Spleen (tissue), 11 donors: ENCODE results near the gene DISC1. TPM values are rescaled to one million over a fixed set of nuclear protein-coding genes. Genes with fewer than 3 reads are reported as not detected.

Experiments used
- DNase-seq: peaks from one replicate; pipeline ENCODE4 v3.0.0-alpha.2; 2020
- H3K27ac ChIP-seq, 8 donors: fragments of 200-600 bp; sonication (generic) in 7 of 8; 1 replicate in 4 of 8; 2 replicates in 4 of 8; pipeline versions ENCODE4 v1.5.0 to v1.8.0; 2016 to 2021; ENCODE audit warnings: inconsistent platforms in 4 of 8, mild to moderate bottlenecking in 4 of 8, moderate library complexity in 1 of 8
- H3K27me3 ChIP-seq, 7 donors: fragments of 200-600 bp; sonication (generic) in 6 of 7; replicated peaks in 1 of 7; 1 replicate in 4 of 7; 2 replicates in 3 of 7; pipeline versions ENCODE4 v1.5.0 to v1.8.0; 2016 to 2021; ENCODE audit warnings: inconsistent platforms in 3 of 7, mild to moderate bottlenecking in 1 of 7
- H3K36me3 ChIP-seq, 6 donors: fragments of 200-600 bp; sonication (generic) in 5 of 6; 1 replicate in 4 of 6; 2 replicates in 2 of 6; pipeline versions ENCODE4 v1.5.0 to v1.8.0; 2016 to 2021; ENCODE audit warnings: inconsistent platforms in 2 of 6
- H3K4me1 ChIP-seq, 6 donors: fragments of 200-600 bp; sonication (generic) in 5 of 6; 1 replicate in 3 of 6; 2 replicates in 3 of 6; pipeline versions ENCODE4 v1.5.0 to v1.8.0; 2016 to 2021; ENCODE audit warnings: inconsistent platforms in 3 of 6
- H3K4me3 ChIP-seq, 8 donors: fragments of 200-600 bp; sonication (generic) in 7 of 8; 1 replicate in 4 of 8; 2 replicates in 4 of 8; pipeline versions ENCODE4 v1.5.0 to v1.8.0; 2016 to 2021; ENCODE audit warnings: inconsistent platforms in 4 of 8, mild to moderate bottlenecking in 4 of 8, moderate library complexity in 2 of 8
- H3K9me3 ChIP-seq, 8 donors: fragments of 200-600 bp; sonication (generic) in 7 of 8; 1 replicate in 4 of 8; 2 replicates in 4 of 8; pipeline versions ENCODE4 v1.5.0 to v1.8.0; 2016 to 2021; ENCODE audit warnings: inconsistent platforms in 4 of 8
- CTCF ChIP-seq, 11 experiments: fragments of 200-600 bp in 7 of 11; fragments of 450-650 bp in 4 of 11; sonication (generic) in 4 of 11; IDR thresholded peaks in 8 of 11; conservative IDR thresholded peaks in 3 of 11; 1 replicate in 7 of 11; 2 replicates in 4 of 11; pipeline versions ENCODE4 v1.4.0 to v1.8.0; 2016 to 2021; ENCODE audit warnings: antibody characterized with exemption in 11 of 11, inconsistent platforms in 4 of 11, mild to moderate bottlenecking in 1 of 11
- POLR2A ChIP-seq, 3 donors: fragments of 450-650 bp; IDR thresholded peaks; one replicate each; pipeline ENCODE4 v1.5.1; 2017; ENCODE audit warnings: antibody characterized with exemption in 3 of 3, mild to moderate bottlenecking in 1 of 3
- POLR2AphosphoS5 ChIP-seq, 3 donors: sonication (generic); formaldehyde crosslinking; IDR thresholded peaks; one replicate each; pipeline ENCODE4 v1.5.1; 2017; ENCODE audit warnings: antibody characterized with exemption in 3 of 3
- WGBS, 5 donors: extraction: QIAGEN DNeasy Blood & Tissue Kit in 3 of 5; methylation state at CpG; one replicate each; pipeline versions ENCODE4 v1.1.5 to v1.1.7; 2013 to 2018; 5-methylcytosine and 5-hydroxymethylcytosine counted together
- intact Hi-C: fragments of 100-400 bp; cut with DNase I; formaldehyde crosslinking; loops from one replicate; pipeline ENCODE4 v1.15.0; 2023; ENCODE audit warnings: low total_unique reads
- polyA plus RNA-seq, 3 donors: library from polyadenylated mRNA; stranded (reverse); fragments of 200-250 nt; gene quantifications; one replicate each; pipeline ENCODE4 v1.2.1, GENCODE V29; 2013
- total RNA-seq, 7 donors: library from RNA; depleted of rRNA in 3 of 7; stranded (reverse); fragments of >200 nt in 3 of 7; fragmentation: NEBNext Ultra II Directional in 4 of 7; extraction: Animal tissue kit (Norgen Biotek cat#: 25700) in 4 of 7; gene quantifications; one replicate each; pipeline versions ENCODE4 v1.1.0 to v1.2.1, GENCODE V29; 2016 to 2021
- donor health status: healthy with polysubstance abuse.
- donor health status: DM: no; HTN: no; CAD: no; lungs with moderate emphysema.
- donor health status: DM: no; HTN: no; CAD: no.
- donor health status: Bipolar disorder and iron deficiency.
- donor health status: healthy.
- donor health status: DM: no; HTN: no; CAD: no.
- donor health status: DM: yes; HTN: yes; CAD: no.

DISC1 gene
- total and polyA plus RNA-seq, 10 donors = 0.89 to 36.4 (median 24.2) TPM

GRCh38 chr1:231867607-231868006 lies 241.0 kb downstream of the DISC1 start:
- TF ChIP-seq POLR2AphosphoS5 (IDR thresholded peaks at IDR 0.05) (no peak), POLR2A (IDR thresholded peaks at IDR 0.05) (no peak), CTCF (IDR thresholded peaks at IDR 0.05 in 8 of 11, conservative IDR thresholded peaks at IDR 0.05 in 3 of 11) (no peak)
- Histone ChIP-seq H3K4me3 (no peak overlapping the region), H3K4me1 (peaks cover 0 to 41% (median 15%) of the 10 kb centered on the region in 6 donors), H3K9me3 (no peaks in the 10 kb centered on the region), H3K27ac (no peak overlapping the region), H3K36me3 (peaks cover 0 to 4% (median 0%) of the 10 kb centered on the region in 6 donors), H3K27me3 (no peaks in the 10 kb centered on the region)
- intact Hi-C loops = no loop called here
- 43 to 73% (median 50%) methylated on average over 2 of the region's 2 CpGs for WGBS, 5 donors
- no peak for DNase-seq

- 42 to 56% (median 53%) methylated on average over 2 of the region's 2 CpGs for WGBS, 5 donors
- Histone ChIP-seq H3K27ac (no peak overlapping the region), H3K36me3 (peaks cover 0 to 10% (median 0%) of the 10 kb centered on the region in 6 donors), H3K4me1 (peaks cover 0 to 42% (median 15%) of the 10 kb centered on the region in 6 donors), H3K27me3 (no peaks in the 10 kb centered on the region), H3K9me3 (no peaks in the 10 kb centered on the region), H3K4me3 (no peak overlapping the region)
- no peak for TF ChIP-seq POLR2A (IDR thresholded peaks at IDR 0.05)
- no peak for TF ChIP-seq CTCF (IDR thresholded peaks at IDR 0.05 in 8 of 11, conservative IDR thresholded peaks at IDR 0.05 in 3 of 11)
- TF ChIP-seq POLR2AphosphoS5 (IDR thresholded peaks at IDR 0.05) = no peak
- no peak for DNase-seq
- intact Hi-C loops = no loop called here
Observed at GRCh38 chr1:231869364-231869763, 242.8 kb downstream of the DISC1 start.

GRCh38 chr1:231871471-231871870 lies 244.9 kb downstream of the DISC1 start:
- Histone ChIP-seq H3K4me1 (peaks cover 0 to 32% (median 12%) of the 10 kb centered on the region in 6 donors), H3K4me3 (no peak overlapping the region), H3K9me3 (peaks cover 0 to 14% (median 9%) of the 10 kb centered on the region in 8 donors), H3K36me3 (peaks cover 0 to 26% (median 0%) of the 10 kb centered on the region in 6 donors), H3K27ac (no peak overlapping the region), H3K27me3 (no peaks in the 10 kb centered on the region)
- TF ChIP-seq CTCF (IDR thresholded peaks at IDR 0.05 in 8 of 11, conservative IDR thresholded peaks at IDR 0.05 in 3 of 11) (no peak), POLR2A (IDR thresholded peaks at IDR 0.05) (no peak), POLR2AphosphoS5 (IDR thresholded peaks at IDR 0.05) (no peak)
- intact Hi-C loops = no loop called here
- DNase-seq = no peak
- WGBS, 5 donors = 88 to 90% (median 90%) methylated on average over 6 of the region's 6 CpGs

- intact Hi-C loops = no loop called here
- H3K9me3 ChIP-seq = peaks cover 0 to 15% (median 9%) of the 10 kb centered on the region in 8 donors
- H3K36me3 ChIP-seq = peaks cover 0 to 26% (median 0%) of the 10 kb centered on the region in 6 donors
- no peak overlapping the region for H3K4me3 ChIP-seq
- 41 to 61% (median 53%) methylated on average over 5 of the region's 5 CpGs for whole genome bisulfite sequencing, 5 donors
- H3K27ac ChIP-seq = no peak overlapping the region
- TF ChIP-seq CTCF (IDR thresholded peaks at IDR 0.05 in 8 of 11, conservative IDR thresholded peaks at IDR 0.05 in 3 of 11) = no peak
- TF ChIP-seq POLR2A (IDR thresholded peaks at IDR 0.05) = no peak
- no peak for TF ChIP-seq POLR2AphosphoS5 (IDR thresholded peaks at IDR 0.05)
- H3K27me3 ChIP-seq = no peaks in the 10 kb centered on the region
- peaks cover 0 to 28% (median 8%) of the 10 kb centered on the region in 6 donors for H3K4me1 ChIP-seq
- no peak for DNase-seq
Observed at GRCh38 chr1:231871878-231872277, 245.3 kb downstream of the DISC1 start.
